Measurements from ENCODE around the gene ZNF462. TPM values are rescaled to one million over a fixed set of nuclear protein-coding genes. Genes with fewer than 3 reads are reported as not detected.

The ZNF462 gene
- total RNA-seq, 1 experiment from 2014 or later = 164 TPM

DNA sequence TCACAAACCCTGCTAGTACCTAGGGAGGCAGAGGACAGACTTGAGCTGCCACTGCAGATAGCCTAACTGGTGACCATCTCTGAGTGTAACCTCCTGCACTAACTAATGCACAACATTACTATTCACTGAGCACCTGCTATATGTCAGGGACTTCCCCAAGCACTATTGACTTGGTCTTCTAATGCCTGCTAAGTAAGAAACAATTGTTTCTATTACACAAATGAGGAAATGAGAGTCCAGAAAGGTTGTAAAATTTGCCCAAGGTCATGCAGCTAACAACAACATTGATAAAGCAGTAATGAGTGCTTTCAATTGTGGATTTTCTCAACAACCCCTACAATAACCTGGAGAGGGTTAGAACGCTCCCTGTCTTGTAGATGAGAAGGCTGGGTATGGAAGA, 183.7 kb downstream of the ZNF462 start:
- TF ChIP-seq, protein P1, sequence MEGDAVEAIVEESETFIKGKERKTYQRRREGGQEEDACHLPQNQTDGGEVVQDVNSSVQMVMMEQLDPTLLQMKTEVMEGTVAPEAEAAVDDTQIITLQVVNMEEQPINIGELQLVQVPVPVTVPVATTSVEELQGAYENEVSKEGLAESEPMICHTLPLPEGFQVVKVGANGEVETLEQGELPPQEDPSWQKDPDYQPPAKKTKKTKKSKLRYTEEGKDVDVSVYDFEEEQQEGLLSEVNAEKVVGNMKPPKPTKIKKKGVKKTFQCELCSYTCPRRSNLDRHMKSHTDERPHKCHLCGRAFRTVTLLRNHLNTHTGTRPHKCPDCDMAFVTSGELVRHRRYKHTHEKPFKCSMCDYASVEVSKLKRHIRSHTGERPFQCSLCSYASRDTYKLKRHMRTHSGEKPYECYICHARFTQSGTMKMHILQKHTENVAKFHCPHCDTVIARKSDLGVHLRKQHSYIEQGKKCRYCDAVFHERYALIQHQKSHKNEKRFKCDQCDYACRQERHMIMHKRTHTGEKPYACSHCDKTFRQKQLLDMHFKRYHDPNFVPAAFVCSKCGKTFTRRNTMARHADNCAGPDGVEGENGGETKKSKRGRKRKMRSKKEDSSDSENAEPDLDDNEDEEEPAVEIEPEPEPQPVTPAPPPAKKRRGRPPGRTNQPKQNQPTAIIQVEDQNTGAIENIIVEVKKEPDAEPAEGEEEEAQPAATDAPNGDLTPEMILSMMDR (conservative IDR thresholded peaks at IDR 0.05) = no peak

More for the DNA sequence above, 183.7 kb downstream of the ZNF462 start:
- Histone ChIP-seq H3K23ac (ENCODE audit: insufficient read length, low read depth, low read length) (no peak overlapping the region), H2BK12ac (ENCODE audit: insufficient read length, low read depth, low read length) (no peak overlapping the region), H4K5ac (ENCODE audit: insufficient read length, low read depth, low read length) (no peak overlapping the region), H3K79me2 (ENCODE audit: insufficient read depth, low read length) (no peaks in the 10 kb centered on the region), H3K27me3 (ENCODE audit: insufficient read depth, low read length) (no peaks in the 10 kb centered on the region), H3K4me1 (ENCODE audit: insufficient read depth, low read length) (peaks cover 14% of the 10 kb centered on the region; the same call in 1 of the 2 replicates), H3K9me3 (ENCODE audit: control insufficient read depth, low read depth, low read length) (no peaks in the 10 kb centered on the region), H3T11ph (ENCODE audit: low read length) (no peak overlapping the region), H4K8ac (replicated peaks; ENCODE audit: insufficient read length, low read depth, low read length) (no peak overlapping the region), H2BK5ac (ENCODE audit: insufficient read length, low read length) (no peak overlapping the region), H2BK20ac (ENCODE audit: low read depth, low read length, poor library complexity, severe bottlenecking) (no peak overlapping the region), H3K9ac (ENCODE audit: extremely low read depth, insufficient read length, low read length) (no peak overlapping the region), H3K79me1 (ENCODE audit: insufficient read depth, low read depth, low read length, poor library complexity, severe bottlenecking) (no peaks in the 10 kb centered on the region), H2AK5ac (ENCODE audit: insufficient read length, low read length) (no peak overlapping the region), H3K14ac (ENCODE audit: insufficient read depth, low read length) (no peak overlapping the region), H3K4ac (ENCODE audit: low read depth, low read length) (no peak overlapping the region), H4K91ac (ENCODE audit: insufficient read length, low read depth, low read length) (no peak overlapping the region), H3K27ac (ENCODE audit: insufficient read length, low read depth, low read length) (no peak overlapping the region), H3K56ac (ENCODE audit: insufficient read length, low read depth, low read length) (no peak overlapping the region), H2BK15ac (ENCODE audit: low read depth, low read length) (no peak overlapping the region), H2BK120ac (ENCODE audit: low read depth, low read length, poor library complexity, severe bottlenecking) (no peak overlapping the region), H4K20me1 (ENCODE audit: control insufficient read depth, insufficient read depth, insufficient read length) (no peaks in the 10 kb centered on the region), H3K23me2 (ENCODE audit: insufficient read length, low read depth, low read length, poor library complexity, severe bottlenecking) (no peaks in the 10 kb centered on the region), H3K4me2 (ENCODE audit: insufficient read depth, insufficient read length, low read length) (no peak overlapping the region), H3K18ac (ENCODE audit: insufficient read length, low read depth, low read length) (no peak overlapping the region), H2AFZ (ENCODE audit: low read length) (no peak overlapping the region)
- H3K4me3 Mint-ChIP-seq = no peak overlapping the region
- H3K9me3 Mint-ChIP-seq = peaks cover 0 to 2% of the 10 kb centered on the region in 2 experiments; a peak in 2 of 5 replicates
- WGBS (ENCODE audit: extremely low coverage, insufficient read length, low lambda C conversion rate) = no CpG with 5 or more reads among the region's 1 CpG
- H3K36me3 Mint-ChIP-seq (ENCODE audit: insufficient read depth in 1 of 3, low read depth in 3 of 3) = no peaks in the 10 kb centered on the region
- H3K27me3 Mint-ChIP-seq (ENCODE audit: low read depth) = peaks cover 2% of the 10 kb centered on the region; the same call in 1 of the 2 replicates
- no peak overlapping the region for H3K27ac Mint-ChIP-seq
- DNase-seq = no peak
- peaks cover 41 to 43% of the 10 kb centered on the region in 2 experiments for H3K4me1 Mint-ChIP-seq
